Measurements from ENCODE around the gene SPEM2.
A peak's percentile ranks its signal among the peaks of the same experiment; 100 is the strongest.

SPEM2 gene

DNA sequence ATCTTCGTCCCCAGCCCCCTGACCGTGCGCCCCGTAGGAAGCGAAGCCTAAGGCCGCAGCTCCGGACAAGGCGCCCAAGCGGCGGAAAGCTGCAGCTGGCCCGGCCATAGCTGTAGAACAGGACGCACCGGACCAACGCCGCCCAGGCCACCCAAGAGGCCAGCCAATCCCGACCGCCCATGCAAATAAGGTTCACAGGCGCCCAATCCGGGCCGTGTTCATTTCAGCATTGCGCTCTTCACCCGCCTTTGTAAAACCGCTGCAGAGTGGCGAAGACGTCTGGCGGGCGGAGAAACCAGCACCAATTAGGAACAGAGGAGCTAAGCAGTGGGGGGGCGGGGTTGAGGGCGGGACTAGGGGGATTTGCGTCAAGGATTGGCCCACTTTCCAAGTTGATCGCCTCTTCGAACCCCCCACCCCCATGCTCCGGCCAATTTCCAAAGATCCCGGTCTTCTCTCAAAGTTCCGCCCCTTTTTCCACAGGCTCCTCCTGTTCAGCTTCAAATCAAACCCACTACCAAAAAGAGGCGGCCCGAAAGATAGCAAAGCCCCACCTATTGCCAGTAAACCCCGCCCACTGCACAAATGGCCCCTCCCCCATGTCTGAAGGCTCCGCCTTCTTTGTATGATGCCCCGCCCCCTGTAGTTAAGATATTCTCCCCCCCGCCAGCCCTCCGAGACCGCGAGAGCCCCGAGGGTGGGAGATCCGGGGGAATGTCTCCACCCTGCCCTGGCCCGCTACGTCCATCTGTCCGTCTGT lies 21.3 kb upstream of the SPEM2 start, which contains the start of gene TMEM256:
Gene TMEM256 (minus strand): TSS at position 121 of the 760 bp plus-strand sequence. CDS start 13 bp downstream, at position 108.
- DNase-seq = peak; percentile 94

DNA sequence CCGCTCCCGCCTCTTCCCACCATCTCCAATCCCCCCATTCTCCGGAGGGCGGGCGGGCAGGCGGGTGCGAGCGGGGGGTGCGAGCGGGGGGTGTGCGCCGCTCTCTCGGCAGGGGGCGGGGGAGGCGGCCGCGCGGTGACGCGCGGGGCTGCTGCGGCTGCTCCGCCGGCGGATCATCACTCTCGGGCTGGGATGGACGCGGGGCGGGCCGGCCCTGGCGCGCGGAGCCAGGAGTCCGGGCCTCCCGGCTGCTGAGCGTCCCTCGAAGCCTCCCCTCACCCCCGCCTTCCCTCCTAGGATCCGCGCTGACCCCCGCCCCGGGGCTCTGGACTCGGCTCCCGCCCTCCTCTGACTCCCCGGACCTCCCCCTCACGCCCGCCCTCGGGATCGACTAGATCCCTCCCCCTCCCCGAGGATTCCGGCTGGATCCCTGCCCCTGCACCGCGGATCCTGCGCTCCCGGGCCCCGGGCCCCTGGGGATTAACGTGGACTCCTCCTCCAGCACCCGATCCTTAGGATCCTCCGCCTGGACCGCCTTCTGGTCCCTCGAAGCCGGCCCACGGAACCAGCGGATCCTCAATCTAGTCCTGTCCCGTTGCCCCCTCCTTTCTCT lies 20.6 kb upstream of the SPEM2 start:
- peak; percentile 72 for DNase-seq

DNA sequence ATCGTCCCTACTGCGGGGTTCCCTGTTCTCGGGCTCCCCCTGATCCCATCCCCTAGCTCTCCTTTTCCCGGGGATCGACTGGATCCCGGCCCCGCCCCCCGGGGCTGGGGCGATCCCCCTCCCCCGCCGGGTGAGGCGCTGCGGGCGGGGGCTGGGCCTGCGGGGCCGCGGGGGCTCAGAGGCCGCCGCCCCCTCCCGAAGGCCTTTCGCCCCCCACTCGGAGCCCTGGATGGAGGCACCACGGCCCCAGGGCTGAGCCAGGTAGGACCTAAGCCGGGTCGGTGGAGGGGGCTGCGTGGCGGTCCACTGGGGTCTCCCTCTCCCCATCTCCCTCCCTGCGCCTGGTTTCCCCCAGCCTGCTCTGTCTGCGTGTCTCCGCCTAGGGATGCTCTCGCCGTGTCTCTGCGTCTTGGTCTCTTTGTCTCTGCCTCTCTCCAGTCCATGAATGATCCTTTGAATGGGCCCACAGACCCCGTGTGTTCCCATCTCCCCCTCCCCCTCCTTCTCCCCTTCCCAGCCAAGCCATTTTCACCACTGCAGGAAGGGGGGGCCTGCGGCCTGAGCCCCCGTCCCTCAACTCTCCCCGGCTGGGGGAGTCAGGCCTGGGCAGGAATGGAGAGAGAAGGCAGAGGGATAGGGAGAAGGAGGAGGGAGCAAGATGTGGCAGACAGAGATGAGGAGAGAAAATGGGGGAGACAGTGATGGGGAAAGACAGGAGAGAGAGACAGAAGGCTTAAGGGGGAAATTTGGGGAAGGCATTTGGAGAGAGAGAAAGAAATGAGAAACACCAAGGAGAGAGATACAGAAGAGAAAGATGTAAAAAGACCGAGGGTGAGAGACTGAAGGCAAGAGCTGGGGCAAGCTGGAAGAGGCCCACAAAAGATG lies 19.8 kb upstream of the SPEM2 start:
- no peak for DNase-seq

DNA sequence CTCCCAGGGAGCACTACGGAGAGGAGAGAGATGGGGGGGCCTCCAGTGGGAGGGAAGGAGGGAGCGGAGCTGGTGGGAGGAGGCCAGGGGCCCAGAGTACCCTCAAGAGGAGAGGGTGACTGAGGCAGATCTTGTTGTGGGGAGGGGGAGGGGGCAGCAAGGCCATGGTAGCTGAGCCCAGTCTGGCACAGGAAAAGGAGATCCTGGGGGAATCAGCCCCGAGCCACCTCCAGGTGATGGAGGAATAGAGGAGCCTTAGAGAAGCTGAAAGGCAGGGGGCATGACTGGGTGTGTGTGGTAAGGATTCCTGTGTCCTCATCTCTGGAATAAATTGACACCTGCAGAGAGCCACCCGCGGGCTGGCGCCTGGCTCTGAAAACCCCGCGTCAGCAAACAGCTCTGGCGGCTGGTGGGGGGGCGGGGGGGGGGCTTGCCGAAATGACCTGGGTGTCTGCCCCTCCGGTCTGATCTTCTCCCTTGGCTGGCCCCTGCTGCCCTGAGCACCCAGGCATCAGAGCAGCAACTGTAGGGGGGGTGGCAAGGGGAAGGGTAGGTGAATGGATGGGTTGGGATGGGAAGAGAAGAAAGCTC lies 19.1 kb upstream of the SPEM2 start:
- no peak for DNase-seq

DNA sequence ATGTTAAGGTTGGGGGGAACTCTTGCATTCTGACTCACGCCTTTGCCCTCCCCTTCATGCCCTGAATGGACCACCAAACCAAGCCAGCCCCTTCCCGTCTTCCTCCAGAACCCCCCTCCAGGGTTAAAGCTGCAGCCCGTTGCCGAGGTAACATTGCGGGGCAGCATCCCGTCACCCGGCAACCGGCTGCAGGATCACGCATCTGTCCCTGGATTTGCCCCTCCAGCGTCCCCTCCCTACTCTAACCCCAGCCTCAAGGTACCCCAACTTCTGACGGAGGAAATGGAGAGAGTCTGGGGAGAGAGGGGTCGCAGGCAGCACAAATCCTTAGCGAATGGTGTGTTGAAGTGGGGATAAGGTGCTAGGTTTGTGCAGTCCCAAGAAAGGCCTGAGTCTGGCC lies 18.3 kb upstream of the SPEM2 start:
- no peak for DNase-seq

DNA sequence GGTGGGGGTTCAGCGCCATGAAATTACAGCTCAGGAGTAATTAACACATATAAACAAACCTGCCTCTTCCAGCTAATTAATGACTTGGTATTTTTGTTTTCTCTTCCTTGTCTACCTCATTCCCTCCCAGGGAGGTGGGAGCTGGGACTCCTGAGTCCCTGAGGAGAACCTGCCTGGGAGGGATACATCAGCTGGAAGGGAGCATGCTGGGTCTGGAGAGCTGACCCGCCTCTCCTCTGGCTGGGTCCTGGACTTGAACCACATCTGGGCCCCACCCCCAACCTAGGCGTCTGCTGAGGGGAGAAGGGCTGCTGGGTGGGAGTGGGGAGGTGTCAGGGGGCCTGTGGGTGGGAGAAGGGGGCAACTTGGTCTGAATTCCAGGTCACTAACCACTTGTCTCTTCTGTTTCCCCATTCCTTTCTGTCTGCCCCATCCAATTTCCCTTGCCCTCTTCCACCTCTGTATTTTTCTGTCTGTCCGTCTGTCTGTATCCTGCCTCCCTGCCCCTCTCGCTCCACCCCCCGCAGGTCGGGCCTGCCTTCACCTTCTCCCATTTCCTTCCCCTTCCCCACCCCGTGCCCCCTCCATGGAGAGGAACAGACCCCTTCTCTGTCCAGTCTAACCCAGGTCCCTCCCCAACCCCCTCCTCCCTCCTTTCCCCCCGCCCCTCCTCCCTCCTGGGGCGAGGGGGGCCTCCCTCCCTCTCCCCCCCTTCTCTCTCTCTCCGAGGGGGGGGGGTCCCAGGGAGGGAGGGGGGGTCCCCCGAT lies 17.7 kb upstream of the SPEM2 start, which contains the start of gene NLGN2:
Gene NLGN2 (plus strand): TSS at position 361 of the 767 bp plus-strand sequence. CDS start 411 bp downstream, outside the sequence.
- no peak for DNase-seq

DNA sequence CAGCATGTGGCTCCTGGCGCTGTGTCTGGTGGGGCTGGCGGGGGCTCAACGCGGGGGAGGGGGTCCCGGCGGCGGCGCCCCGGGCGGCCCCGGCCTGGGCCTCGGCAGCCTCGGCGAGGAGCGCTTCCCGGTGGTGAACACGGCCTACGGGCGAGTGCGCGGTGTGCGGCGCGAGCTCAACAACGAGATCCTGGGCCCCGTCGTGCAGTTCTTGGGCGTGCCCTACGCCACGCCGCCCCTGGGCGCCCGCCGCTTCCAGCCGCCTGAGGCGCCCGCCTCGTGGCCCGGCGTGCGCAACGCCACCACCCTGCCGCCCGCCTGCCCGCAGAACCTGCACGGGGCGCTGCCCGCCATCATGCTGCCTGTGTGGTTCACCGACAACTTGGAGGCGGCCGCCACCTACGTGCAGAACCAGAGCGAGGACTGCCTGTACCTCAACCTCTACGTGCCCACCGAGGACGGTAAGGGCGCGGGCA lies 17.1 kb upstream of the SPEM2 start:
- peak; percentile 35 for DNase-seq

DNA sequence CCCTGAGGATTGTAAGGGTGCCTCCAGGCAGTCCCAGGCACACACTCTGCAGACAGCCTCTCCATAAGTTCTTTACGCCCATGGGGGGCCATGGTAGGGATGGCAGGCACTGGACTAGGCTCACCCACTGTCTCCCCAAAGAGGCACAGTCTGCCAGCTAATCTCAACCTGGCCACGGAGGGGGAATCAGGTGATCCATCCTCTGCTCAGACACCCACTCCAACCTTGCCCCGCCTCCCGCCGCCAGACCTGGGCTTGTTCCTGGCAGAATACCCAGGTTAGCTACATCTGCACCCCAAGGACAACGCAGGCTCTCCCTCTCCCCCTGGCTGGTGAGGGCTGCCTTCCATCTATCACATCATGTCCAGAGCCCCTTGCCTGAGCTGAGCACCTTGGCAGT lies 16.6 kb upstream of the SPEM2 start:
- DNase-seq = no peak

DNA sequence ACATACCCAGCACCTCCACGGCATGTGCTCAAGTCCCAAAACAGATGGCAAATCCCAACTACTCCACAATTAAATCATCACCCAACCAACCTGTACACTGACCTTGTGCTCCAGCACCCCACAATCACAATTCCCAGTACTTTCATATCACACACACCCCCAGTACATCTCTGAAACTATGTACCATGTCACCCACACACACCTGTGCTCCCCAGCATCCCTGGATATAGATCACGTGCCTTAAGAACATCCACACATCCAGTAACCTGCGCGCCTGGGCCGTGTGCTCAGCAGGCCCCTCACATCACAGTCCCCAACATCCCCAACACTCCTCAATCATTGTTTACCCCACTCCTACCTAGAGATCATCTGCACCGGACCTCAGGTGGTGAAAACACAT lies 15.7 kb upstream of the SPEM2 start:
- no peak for DNase-seq

DNA sequence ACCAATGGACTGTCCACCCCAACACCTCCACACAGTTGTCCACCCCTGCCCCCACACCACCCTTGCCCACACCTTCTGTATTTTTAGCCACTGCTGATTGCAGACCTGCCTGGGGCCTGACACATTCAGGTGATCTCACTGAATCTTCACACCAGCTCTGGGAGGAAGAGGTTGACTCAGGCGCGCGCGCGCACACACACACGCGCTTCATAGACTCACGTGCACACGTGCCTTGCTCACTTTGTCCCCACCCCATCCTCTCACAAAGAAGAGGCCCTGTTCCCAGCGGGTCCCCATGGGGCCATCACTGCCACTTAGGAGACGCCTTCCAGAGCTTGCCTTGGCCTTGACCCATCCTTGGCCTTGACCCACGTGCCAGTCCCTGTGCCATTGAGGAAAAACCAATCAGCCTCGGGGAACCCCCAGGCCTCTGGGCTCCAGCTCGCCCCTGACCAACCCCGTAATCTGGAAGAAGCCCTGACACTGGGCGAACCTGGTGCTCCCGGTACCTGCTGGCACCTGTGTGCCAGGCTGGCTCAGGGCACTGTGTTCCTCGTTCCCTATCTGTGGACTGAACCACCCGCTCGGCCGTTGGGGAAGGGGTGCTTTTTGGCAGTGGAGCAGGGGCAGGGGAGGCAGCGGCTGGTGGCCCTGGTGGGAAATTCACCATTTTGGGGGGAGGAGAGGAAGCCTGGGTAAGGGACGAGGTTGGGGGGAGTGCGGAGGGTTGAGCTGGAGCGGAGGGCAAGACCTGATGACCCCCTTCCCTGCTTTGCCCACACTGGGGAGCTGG lies 14.6 kb upstream of the SPEM2 start:
- DNase-seq = no peak

DNA sequence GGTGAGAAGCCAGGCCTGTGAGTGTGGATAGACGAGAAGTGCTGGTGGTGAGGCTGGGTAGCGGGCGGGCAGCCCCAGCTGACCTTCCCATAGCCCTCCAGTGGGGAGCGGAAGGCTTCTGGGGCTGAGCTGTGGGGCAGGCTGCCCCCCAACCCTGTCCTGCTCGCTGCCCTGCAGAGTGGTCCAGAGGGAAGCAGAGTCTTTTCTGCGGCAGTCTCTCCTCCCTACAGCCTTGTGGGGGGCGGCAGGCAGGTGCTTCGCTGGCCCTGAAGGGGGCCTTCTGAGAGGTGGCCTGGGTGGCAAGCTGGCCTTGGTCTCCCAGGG lies 14.0 kb upstream of the SPEM2 start:
- DNase-seq = no peak

DNA sequence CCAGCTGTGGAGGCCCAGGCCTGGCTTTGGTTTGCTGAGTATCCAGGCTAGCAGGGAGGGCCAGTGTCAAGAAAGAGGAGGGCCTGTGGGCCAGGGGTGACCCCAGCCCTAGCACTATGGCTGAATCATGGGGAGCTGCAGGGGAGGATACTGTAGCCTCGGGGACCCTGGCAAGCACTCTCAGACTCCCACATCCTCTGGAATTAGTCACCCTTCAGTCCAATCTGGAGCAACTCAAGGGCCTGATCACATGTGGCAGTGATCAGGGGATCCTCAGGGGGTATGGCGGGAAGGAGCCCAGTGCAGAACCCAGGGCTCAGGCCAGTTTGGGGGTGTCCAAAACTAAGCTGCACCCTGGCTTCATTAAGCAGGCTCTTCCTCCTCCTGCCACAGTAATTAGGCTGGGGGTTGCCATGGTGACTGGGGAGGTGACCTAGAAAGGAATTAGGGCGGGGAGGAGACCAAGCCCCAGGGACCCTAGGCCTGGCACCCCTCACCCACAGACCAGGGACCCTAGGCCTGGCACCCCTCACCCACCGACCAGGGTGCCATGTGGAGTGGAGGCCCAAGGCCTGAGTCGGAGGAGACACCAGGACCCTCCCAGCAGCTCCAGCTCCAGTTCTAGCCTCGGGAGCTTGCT lies 11.9 kb upstream of the SPEM2 start:
- DNase-seq = no peak

DNA sequence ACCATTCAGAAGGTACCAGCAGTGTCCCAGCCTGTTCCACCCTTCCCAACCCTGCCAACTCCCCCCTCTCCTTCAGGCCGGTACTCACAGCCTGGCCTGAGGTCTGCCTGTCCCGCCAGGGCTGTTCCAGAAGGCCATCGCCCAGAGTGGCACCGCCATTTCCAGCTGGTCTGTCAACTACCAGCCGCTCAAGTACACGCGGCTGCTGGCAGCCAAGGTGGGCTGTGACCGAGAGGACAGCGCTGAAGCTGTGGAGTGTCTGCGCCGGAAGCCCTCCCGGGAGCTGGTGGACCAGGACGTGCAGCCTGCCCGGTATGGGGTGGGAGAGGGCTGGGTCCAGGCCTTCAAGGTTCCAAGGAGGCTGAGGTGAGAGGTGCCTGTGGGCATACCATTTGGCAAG lies 10.6 kb upstream of the SPEM2 start:
- DNase-seq = no peak

DNA sequence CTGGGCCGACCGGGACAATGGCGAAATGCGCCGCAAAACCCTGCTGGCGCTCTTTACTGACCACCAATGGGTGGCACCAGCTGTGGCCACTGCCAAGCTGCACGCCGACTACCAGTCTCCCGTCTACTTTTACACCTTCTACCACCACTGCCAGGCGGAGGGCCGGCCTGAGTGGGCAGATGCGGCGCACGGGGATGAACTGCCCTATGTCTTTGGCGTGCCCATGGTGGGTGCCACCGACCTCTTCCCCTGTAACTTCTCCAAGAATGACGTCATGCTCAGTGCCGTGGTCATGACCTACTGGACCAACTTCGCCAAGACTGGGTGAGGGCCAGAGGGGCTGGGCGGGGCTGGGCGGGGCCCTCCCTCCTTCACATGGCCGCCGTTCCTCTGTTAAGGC lies 9.6 kb upstream of the SPEM2 start:
- DNase-seq = no peak

DNA sequence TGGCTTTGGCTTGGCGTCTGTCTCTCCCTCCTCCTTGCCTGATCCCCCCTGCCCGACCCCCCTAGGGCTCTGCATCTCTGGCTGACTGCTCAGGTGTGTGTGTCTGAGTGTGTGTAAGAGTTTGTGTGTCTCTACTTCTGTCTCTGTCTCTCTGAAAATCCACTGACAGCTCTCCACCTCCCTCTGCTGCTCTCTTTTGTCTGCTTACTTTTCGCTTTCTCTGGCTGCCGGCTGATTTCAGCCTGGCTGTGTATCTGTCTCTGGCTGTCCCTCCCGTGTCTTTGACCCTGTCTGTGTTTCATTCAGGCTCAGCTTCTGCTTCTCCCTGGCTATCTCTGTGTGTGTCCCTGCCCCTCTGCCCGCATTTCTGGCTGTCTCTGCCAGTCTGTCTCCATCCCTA lies 9.1 kb upstream of the SPEM2 start:
- DNase-seq = no peak

DNA sequence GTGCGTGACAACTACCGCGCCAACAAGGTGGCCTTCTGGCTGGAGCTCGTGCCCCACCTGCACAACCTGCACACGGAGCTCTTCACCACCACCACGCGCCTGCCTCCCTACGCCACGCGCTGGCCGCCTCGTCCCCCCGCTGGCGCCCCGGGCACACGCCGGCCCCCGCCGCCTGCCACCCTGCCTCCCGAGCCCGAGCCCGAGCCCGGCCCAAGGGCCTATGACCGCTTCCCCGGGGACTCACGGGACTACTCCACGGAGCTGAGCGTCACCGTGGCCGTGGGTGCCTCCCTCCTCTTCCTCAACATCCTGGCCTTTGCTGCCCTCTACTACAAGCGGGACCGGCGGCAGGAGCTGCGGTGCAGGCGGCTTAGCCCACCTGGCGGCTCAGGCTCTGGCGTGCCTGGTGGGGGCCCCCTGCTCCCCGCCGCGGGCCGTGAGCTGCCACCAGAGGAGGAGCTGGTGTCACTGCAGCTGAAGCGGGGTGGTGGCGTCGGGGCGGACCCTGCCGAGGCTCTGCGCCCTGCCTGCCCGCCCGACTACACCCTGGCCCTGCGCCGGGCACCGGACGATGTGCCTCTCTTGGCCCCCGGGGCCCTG lies 8.3 kb upstream of the SPEM2 start:
- DNase-seq = no peak

DNA sequence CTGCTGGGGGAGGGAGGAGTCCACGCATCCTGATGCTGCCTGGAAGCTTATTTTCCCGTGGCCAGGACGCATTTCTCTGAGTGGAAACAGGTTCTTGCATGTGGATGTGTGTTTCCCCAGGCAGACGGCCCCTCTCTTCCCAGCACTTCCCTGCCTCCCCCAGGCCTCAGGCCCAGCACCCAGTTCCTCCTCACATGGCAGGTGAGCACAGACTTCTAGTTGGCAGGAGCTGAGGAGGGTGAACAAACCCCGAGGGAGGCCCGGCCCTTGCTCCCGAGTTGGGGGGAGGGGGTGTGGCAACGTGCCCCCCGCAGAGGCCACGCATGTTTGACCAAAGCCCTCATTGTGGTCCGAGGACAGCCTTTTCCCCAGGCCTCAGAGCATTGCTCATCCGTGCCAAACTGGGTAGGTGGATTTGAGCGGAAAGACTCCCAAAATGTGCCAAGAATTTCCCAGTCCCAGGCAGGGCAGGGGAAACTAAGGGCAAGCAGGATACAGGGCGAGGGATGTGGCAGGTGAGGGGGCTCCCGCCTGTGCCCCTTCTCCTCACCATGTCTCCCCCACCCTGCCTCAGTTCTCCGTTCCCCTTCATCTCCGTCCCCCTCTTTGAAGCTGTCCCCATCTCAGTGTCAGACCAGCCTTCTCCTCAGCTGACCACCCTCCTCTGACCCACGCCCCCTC lies 6.8 kb upstream of the SPEM2 start:
- no peak for DNase-seq

DNA sequence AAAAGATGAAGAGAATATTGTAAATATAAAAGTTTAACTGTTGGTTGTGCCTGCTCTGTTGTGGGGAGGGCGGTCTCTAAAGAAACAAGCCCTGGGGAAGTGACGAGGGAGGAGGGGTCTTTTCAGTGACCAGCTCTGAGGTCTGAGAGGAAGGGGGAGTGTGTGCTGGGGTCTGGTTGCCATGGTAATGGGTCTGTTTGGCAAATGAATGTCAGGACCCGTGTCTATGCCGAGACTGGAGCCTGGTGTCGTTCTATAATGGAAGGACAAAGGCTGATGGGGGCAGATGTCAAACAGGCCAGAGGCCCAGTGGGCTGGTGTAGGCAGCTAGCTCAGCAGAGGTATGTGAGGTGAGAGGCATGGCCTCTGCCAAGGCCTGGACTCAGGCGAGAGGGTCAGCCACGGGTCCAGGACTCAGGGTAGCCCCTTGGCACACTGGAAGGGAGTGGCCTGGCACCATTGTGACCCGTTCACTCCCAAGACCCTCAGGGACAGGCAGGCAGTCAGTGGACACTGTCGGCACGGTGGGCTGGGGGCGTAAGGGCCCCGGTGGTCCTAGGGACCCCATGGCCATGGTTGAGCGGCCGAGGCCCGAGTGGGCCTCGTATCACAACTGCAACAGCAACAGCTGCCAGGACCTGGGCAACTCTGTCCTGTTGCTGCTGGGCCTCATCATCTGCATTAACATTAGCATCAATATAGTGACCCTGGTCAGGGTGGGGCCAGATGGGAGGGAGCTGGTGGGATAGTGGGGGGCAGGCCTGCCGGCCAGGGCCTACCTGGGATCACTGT lies 5.4 kb upstream of the SPEM2 start, which contains the start of gene SPEM1:
Gene SPEM1 (plus strand): TSS at position 506 of the 792 bp plus-strand sequence. CDS start 61 bp downstream, at position 567.
- no peak for DNase-seq

DNA sequence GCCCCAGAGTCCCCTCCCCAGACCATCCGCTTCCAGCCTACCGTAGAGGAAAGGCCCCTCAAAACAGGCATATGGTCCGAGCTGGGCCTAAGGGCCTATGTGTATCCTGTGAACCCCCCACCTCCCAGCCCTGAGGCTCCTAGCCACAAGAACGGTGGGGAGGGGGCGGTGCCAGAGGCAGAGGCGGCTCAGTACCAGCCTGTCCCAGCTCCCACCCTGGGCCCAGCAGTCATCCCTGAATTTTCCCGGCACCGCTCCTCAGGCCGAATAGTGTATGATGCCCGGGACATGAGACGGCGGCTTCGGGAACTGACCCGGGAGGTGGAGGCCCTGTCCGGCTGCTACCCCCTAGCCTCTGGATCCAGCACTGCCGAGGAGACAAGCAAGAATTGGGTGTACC lies 4.2 kb upstream of the SPEM2 start:
- no peak for DNase-seq
